RPMI8226 (cell line): ENCODE measurements around the gene ITPKC.
A peak's percentile ranks its signal among the peaks of the same experiment; 100 is the strongest.

ENCODE experiments used
- DNase-seq: peaks from one replicate; pipeline ENCODE4 v3.0.0-alpha.2; 2015

Gene ITPKC

DNA sequence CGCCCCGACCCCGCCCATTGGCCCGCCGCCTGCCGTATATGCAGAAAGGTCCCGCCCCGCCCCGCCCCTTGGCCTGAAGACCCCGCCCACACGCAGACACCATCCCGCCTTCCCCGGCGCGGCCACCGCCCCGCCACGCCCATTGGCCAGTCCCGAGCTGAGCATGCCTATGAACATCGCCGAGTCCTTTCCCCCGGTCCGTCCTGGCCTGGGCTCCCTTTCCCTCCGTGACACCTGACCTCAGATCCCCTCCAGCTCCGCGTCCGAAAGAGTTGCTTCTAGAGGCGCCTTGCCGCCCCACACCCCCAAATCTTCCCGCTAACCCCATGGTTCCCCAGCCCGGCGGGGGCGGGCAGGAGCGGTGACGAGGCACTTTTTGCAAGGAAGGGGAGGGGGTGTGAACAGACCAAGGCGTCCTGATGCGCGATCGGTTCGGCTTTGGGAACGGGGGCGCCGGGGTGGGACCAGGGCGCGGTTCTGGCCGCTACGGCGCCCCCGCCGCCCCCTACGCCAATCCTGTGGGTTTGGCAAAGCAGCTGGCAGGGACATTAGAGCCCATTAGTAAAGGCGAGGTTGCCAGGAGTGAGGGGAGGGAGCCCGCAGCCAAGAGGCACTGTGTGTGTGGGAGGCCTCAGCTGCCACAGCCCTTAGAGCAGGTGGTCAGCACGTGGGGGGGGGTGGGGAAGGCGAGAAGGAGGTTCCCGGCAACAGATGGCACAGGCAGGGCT lies 26.1 kb upstream of the ITPKC start:
- peak; percentile 87 for DNase-seq

DNA sequence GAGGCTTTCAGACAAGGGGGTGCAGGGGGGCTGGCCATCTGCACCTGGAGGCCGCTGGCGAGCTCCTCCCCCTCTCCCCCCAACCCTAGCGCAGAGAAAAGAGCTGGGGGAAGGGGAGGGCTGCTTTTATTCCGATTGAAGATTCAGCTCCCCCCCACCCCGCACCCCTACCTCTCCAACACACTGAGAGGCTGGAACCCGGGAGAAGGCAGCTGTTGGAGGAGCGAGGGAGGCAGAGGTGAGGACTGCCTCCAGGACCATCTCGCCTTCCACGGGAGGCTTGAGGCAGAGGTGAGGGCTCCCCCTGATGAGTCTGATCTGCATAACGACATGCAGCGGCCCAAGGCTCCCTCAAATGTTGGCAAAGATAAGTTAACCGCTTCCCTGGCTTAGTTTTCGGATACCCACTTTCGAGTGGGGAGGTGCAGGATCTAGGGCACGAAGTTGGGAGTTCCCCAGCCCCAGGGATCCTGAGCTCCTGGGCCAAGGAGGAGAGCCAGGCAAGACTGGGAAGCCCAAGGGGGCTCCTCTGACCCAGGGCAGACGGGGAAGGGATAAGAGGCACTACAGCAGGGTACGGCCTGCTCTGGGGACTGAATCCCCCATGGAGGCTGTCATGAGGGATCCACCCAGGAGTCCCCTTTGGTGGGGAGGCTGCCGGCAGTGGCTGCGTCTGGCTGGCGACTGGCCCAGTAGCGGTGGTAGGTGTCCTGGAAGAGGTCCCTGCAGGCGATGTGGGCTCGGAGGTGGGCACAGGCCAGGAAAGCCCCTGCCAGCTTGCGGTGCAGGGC lies 25.3 kb upstream of the ITPKC start:
- peak; percentile 26 for DNase-seq

DNA sequence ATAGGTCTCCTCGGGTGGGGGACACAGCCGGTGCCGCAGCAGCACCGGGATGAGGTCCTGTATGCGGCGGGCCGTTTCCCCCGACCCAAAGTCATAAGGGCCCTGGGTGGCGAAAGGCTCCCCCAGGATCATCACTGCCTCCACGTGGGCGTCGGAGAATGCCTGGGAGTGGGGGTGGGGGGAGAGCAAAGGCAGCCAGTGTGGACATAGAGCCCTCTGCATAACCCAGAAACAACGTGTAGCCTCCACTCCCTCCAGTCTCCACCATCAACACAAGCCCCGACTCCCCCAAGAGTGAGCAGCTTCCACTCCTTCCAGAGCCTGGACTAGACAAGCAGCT lies 24.7 kb upstream of the ITPKC start:
- no peak for DNase-seq

DNA sequence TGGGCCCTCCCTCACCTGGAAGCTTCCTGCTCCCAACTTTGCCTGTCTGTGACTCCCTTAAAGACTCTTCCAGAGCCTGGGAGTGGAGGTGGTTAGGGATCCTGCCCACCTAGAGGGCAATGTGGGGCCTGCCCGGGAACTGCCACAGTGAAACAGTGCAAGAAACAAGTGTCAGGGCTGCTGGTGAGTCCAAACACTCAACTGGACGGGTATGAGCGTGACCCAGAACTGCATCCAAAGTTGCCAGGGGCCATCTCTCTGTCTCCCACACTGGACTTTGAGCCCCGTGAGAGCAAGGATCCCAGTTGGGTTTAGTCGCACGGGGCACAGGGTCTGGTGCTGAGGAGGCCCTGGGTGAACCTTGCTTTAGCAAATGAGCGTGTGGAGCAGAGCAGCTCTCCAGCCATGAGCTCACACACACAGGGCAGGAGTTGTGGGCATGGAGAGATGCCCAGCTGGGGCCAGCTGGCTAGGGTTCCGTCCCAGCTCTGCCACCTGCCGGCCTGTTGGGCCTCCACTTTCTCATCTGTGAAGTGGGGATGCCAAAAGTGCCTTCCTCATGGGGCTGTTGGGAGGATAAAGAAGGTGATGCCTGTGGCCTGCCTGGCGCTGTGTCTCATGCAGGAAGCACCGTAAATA lies 23.6 kb upstream of the ITPKC start:
- peak; percentile 66 for DNase-seq

DNA sequence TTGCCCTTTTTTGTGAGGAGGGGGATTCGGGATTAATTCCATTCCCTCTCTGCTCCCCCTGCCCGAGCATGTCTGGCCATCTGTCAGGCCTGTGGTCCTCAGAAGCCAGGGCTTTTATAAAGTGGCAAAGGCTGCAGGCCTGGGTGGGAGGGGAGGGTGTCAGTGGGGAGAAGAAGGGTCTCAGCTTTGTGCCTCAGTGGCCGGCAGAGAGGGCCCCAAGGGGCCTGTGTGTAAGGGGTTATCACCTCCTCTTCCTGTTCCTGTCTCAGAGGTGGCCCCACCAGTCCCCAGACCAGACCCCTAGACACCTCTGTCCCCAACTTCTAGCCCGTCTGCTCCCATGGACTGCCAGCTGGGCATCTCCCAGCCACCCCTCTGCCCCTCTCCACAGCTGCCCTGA lies 23.0 kb upstream of the ITPKC start:
- no peak for DNase-seq

DNA sequence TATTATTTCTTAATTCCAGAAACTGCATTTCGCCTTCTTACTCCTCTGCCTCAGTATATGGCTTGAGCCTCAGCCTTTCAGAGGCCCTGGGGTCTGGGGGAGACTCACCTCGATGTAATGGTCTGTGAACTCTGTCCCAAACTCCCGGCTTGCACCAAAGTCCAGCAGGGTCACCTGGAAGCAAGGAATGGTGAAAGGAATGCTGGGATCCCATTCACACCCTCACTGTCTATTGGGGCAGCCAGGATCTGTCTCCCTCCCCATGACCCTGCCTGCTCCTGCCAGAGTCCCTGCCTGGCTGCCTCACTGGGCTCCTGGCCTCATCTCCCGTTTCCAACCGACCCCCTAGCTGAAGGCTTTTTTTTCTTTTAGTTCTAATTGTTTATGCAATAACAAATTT lies 21.0 kb upstream of the ITPKC start:
- DNase-seq = no peak

DNA sequence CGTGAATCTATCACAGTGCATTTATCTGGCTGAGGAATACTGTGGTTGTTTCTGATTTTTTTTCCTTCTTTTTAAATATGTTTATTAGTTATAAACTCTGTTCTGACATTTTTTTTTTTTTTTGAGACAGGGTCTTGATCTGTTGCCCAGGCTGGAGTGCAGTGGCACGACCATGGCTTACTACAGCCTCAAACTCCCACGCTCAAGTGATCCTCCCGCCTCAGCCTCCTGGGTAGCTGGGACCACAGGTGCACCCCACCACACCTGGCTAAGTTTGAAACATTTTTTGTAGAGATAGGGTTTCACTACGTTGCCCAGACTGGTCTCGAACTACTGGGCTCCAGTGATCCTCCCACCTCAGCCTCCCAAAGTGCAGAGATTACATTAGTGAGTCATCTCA lies 19.9 kb upstream of the ITPKC start:
- no peak for DNase-seq

DNA sequence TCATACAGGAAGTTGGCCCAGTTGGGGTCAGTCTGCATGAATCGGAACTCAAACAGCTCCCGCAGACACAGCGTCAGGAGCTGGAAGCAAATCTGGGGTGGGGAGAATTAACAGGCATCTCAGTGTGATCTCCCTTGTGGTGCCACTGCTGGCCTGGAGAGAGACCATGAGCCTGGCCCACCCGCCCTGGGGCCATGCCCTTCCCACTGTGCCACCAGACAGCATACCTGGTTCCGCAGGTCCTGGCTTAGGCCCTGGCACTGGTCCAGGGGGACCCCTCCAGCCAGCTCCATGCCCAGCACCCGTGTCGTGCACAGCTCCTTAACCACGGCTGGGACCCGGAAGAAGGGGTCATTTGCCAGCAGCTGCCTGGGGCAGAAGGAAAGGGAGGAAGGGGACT lies 16.8 kb upstream of the ITPKC start:
- no peak for DNase-seq

DNA sequence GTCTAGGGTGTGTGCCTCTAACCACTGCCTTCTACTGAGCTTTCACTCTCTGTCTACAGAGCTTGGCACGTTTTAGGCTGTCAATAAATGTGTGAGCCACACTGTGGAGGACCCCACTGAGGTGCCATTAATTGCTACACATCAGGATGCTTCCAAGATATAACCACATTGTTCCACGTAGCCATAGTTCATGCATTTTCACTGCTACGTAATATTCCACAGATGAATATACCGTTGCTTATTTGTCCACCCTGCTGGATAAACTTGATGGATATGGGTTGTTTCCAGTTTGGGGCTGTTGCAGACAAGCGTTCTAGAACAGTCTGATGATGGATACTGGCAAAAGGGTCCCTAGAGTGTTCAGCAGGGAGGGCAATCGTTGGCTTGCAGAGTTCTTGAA lies 15.2 kb upstream of the ITPKC start:
- no peak for DNase-seq

DNA sequence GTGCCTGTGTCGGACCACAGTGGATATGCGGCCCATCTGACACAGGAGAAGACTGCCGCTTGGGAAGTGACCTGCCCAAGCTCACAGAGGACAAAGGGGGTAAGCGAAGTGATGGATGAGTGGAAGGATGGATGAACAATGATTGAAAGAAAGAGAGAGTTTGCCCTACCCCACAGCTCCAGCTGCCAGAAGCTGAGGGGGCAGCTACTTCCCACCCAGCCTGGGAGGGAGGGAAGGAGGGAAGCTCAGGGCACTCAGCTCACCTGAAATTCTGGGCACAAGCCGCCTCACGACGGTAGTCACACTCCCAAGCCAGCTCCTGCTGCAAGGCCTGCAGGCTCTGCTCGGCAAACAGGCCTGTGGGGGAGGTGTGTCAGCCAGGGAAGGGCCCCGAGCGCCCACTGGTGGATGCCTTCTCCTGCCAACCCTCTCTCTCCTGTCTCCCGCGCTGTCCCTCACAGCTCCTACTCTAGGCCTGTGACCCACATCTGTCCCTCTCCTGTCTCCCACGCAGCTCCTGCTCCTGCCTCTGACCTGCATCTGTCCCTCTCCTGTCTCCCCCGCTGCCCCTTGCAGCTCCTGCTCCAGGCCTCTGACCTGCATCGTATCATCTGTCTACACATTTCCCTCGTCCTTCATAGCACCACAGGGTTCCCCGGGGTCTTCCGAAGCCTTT lies 14.4 kb upstream of the ITPKC start:
- DNase-seq = no peak

DNA sequence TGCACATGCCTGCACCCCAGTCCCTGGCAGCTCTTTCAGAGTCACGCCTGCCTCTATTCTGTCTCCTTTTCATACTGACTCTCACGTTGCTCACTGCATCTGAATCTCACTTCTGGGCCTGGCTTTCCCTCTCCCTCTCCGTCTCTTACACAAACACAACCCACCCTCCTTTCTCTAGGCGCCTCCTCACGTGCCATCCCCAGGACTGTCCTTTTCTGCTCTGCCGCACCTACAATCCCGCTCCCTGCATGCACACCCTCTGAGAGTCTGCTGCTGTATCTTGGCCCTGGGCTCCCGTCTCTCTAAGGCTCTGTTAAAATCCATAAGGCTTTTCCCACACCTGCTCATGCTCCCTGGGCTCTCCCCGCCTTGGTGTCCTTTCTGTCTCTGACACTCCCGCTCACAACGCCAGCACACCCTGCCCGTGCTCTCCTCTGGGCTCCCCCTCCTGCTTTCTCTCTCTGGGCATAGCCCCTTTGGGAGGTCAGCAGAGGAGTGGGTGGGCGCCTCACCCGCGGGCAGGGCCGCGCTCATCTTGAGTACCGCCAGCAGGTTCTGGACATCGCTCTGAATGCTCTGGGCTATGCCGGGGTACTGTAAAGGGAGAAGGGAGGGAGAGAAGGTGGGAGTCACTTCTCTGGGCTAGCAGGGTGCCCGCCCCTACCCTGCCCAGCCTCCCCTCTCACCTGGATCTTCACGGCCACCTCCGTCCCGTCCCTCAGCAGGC lies 13.7 kb upstream of the ITPKC start:
- DNase-seq = no peak

DNA sequence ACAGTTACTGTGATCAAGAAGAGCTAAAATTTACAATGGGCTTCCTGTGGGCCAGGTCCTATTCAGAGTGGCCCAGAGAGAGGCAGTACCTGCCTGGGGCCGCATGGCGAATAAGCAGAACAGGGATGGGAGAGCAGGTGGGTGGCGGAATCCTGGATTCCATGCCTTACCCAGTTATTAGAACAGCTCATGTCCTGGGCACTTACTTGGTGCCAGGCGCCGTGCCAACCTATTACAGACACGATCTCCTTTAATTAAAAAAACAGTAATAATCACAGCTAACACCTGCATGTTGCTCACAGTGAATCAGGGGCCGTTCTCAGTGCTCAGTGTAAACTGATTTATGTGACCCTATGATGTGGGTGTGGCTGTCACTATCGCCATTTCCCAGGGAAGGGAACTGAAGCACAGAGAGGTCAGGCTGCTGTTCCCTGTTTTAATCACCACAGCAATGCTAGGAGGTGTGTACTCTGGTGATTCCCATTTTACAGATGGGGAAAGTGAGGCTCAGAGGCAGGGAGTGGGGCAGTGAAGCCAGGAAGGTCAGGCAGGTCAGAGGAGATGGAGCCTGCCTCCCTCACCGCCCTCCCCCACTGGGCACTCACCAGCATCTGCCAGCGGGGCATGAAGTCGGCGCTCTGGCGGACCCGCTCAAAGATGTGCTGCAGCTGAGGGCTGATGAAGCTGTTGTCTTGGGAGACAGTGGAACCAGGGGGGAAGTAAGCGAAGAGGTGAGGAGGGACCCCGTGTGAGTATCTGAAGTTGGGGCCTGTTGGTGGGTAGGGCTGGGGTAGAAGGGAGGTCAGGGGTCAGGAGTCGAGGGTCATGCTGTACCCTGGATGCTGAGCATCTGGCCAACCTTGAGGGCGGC lies 12.2 kb upstream of the ITPKC start:
- no peak for DNase-seq

DNA sequence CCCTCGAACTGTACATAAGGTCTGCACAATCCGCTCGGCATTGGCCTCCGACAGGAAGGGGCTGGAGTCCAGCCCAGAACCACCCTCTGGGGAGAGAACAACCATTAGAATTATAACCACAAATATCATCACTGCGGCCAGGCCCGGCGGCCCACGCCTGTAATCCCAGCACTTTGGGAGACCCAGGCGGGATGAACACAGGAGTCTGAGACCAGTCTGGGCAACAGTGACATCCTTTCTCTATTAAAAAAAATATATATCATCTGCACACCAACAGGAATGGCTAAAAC lies 11.6 kb upstream of the ITPKC start:
- no peak for DNase-seq

DNA sequence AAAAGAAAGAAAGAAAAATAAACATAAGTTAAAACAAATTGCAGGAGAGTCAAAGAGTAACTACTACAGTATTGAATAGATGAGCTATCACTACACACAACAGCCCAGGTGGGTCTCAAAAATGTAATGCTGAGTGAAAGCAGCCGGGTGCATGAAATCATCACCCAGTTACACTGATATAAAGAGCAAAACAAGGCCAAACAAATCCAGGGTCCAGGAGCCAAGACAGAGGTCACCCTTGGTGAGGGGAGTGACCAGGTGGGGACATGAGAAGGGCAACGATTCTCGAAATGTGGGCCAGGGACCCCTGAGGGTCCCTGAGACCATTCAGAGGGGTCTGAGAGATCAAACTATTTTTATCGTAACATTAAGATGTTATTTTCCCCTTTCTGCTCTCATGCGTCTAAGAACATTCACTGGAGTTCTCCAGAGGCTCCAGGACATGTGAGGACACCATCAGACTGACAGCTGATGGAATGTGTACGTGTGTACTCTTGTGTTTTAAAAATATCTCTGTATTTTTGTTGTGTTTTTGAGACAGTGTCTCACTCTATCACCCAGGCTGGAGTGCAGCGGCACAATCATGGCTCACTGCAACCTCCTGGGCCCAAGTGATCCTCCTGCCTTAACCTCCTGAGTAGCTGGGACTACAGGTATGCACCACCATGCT lies 10.8 kb upstream of the ITPKC start:
- DNase-seq = no peak

DNA sequence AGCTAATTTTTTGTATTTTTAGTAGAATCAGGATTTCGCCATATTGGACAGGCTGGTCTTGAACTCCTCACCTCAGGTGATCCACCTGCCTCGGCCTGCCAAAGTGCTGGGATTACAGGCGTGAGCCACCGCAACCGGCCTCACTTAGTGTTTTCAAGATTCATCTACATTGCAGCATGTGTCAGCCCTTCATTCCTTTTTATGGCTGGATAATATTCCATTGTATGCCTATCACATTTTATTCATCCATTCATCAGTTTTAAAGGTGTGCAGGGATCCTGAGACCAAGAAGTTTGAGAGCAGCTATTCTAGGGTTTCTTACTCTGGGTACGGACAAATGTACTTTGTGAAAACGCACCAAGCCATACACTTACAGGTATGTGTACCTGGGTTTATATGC lies 9.3 kb upstream of the ITPKC start:
- DNase-seq = no peak

DNA sequence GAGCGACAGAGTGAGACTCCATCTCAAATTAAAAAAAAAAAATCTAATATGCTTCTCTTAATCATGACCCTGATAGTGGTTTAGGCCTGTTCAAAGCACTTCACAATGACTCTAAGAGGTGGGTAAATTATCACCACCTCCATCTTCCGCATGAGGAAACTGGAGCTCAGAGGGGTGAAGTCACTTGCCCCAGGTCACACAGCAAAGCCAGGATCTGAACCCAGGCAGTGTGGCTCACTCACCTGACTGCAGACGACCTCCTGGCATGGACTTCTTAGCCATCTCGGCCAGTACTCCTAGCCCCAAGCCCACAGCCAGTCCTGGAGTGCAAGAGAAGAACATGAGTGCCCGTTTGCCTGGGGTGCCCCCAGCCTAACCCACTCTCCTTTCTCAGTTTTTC lies 7.1 kb upstream of the ITPKC start:
- DNase-seq = no peak

DNA sequence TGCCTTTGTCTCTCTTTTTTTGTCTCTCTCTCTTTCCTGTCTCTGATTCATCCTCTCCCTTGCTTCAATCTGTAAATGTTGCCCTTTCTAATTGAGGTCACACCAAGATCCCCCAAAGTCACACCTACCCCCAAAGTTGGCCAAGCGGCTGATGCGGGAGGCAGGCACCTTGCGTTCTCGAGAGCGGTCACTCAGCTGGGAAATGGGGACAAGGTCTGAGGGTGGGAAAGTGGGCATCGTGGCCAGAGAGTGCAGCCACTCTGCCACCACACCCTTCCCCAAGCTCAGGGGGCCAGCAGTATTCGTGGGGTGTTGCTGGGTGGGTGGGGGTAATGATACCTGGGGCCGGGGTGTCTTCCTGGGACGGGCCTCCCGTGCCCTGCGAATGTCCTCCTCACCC lies 3.0 kb upstream of the ITPKC start:
- DNase-seq = no peak

DNA sequence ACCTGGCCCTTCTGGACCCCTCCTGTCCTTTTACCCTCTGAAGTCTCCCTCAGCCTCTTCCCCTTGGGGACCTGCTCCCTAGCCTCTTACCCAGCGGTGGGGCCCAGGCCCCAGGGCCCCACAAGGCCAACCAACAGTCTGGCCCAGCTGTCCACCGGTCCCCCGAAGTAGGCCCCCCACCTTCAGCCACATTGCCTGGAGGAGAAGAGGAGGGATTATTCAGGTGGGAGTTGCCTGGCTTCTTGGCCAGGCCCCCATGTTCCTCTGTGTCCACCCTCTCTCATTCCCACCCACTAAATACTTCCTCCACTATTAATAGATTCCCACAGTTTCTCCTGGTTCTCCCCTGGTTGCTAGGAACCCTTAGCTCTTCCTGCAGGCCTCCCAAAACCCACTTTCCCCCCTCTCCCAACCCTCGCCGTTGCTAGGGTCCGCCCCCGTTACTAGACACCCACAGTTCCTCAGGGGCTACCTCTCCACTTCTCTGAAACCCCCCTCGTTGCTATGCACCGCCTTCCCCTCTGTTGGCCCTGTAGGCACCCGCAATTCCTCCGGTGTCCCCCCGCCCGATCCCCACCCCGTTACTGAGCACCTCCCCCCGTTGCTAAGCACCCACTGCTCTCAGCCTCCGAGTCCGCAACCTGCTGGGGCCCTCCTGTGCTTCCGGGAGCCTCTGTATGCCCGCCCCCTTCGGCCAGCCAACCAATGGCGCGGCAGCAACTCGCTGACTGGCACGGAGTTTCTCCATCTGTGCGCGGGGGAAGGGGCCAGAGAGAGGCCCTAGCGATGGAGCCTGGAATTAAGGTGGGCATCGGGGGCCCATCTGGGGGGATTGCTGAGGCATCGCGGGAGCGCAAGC lies 2.2 kb upstream of the ITPKC start:
- DNase-seq = peak; percentile 88

DNA sequence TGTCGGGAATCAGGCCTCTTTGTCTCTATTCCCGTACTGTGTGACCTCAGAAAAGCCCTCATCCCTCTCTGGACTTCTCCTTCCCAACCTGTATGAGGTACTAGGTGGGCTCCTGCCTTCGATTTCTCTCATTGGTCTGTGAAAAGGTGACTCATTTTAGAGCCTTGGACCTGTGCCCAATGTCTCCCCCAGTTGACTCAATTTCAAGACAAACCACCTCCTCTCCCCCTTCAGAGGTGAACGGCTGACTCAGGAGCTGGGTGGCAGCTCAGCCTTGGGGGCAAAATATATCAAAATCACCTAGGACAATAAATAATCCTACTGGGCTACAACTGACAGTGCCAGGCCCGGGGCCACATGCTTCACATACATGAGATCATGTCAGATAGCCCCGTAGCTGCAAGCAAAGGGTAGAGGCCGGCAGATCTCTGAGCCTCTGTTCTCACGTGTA lies 856 bp upstream of the ITPKC start:
- peak; percentile 23 for DNase-seq

DNA sequence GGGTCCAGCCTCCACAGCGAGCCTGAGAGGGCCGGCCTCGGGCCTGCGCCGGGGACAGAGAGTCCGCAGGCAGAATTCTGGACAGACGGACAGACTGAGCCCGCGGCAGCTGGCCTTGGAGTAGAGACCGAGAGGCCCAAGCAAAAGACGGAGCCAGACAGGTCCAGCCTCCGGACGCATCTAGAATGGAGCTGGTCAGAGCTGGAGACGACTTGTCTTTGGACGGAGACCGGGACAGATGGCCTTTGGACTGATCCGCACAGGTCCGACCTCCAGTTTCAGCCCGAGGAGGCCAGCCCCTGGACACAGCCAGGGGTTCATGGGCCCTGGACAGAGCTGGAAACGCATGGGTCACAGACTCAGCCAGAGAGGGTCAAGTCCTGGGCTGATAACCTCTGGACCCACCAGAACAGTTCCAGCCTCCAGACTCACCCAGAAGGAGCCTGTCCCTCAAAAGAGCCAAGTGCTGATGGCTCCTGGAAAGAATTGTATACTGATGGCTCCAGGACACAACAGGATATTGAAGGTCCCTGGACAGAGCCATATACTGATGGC lies 490 bp downstream of the ITPKC start:
- peak; percentile 4 for DNase-seq
